BJ (cell line): ENCODE measurements around the gene TMEM51. TPM values are rescaled to one million over a fixed set of nuclear protein-coding genes. Genes with fewer than 3 reads are reported as not detected.
A peak's percentile ranks its signal among the peaks of the same experiment; 100 is the strongest.

Experiments
- CTCF ChIA-PET: fragments of 350-600 bp; formaldehyde crosslinking; extraction: SDS; loops from one replicate; lab custom pipeline; 2021; ENCODE audit warnings: antibody characterized with exemption, inconsistent platforms; lab: Yijun Ruan, JAX
- POLR2A ChIA-PET: fragments of 300-600 bp; sonication (Branson Sonifier 250); formaldehyde crosslinking; extraction: SDS; loops from one replicate; lab custom pipeline; 2021; ENCODE audit warnings: antibody characterized with exemption; lab: Charles Lee
- DNase-seq: peaks from one replicate; pipeline ENCODE4 v3.0.0-alpha.2; 2011; ENCODE audit warnings: low read depth
- H3K27me3 ChIP-seq: 2 replicates; pipeline ENCODE4 v1.6.0; 2011; ENCODE audit warnings: low read length; ENCODE audit not compliant: control insufficient read depth, insufficient read depth
- H3K36me3 ChIP-seq: 2 replicates; pipeline ENCODE4 v1.5.1; 2011; ENCODE audit warnings: low read length; ENCODE audit not compliant: control insufficient read depth, insufficient read depth
- H3K4me3 ChIP-seq: 2 replicates; pipeline ENCODE4 v1.5.1; 2011; ENCODE audit warnings: low read depth, mild to moderate bottlenecking, control low read depth, low read length
- CTCF ChIP-seq: IDR thresholded peaks from 2 replicates; pipeline ENCODE4 v1.5.1; 2011; ENCODE audit warnings: low read depth, mild to moderate bottlenecking, control low read depth, inconsistent platforms, low read length, moderate library complexity; ENCODE audit not compliant: insufficient read depth
- polyA plus RNA-seq: library from polyadenylated mRNA; depleted of rRNA; stranded (reverse); fragments of >200 nt; gene quantifications from 2 replicates; pipeline ENCODE4 v1.2.3, GENCODE V29; 2011

Gene TMEM51
- polyA plus RNA-seq, 1 experiment = 2.0 TPM

- Histone ChIP-seq H3K27me3 (peaks cover 11% of the 10 kb centered on the region), H3K4me3 (no peak overlapping the region), H3K36me3 (no peaks in the 10 kb centered on the region)
- ChIA-PET POLR2A (no interaction called here), CTCF (interaction anchor here (0.7 to 9.9 kb wide), 27 partner anchors 8 to 280 kb away, joined by 3 to 127 read pairs (median 4); partner anchors contain the start of gene FHAD1)
- no peak for TF ChIP-seq CTCF
- DNase-seq = no peak
Measured at GRCh38 chr1:15151871-15152270, 1.7 kb upstream of the TMEM51 start.

GRCh38 chr1:15152318-15153183 lies 996 bp upstream of the TMEM51 start:
- peak; percentile 81 for TF ChIP-seq CTCF
- CTCF ChIA-PET = interaction anchor here (0.5 to 9.9 kb wide), 32 partner anchors 8 to 279 kb away, joined by 3 to 127 read pairs (median 4); partner anchors contain the start of gene FHAD1
- no peak for DNase-seq

GRCh38 chr1:15153842-15154479 lies 414 bp downstream of the TMEM51 start:
- TF ChIP-seq CTCF = peak; percentile 65
- ChIA-PET POLR2A (no interaction called here), CTCF (interaction anchor here (0.7 to 9.9 kb wide), 10 partner anchors 11 to 278 kb away, joined by 3 to 127 read pairs (median 6); no protein-coding TSS in a partner anchor)
- no peak for DNase-seq
- Histone ChIP-seq H3K4me3 (peak overlapping the region; percentile 41), H3K36me3 (no peaks in the 10 kb centered on the region), H3K27me3 (peaks cover 11% of the 10 kb centered on the region)

More at GRCh38 chr1:15152318-15153183, 996 bp upstream of the TMEM51 start:
- peaks cover 11% of the 10 kb centered on the region for H3K27me3 ChIP-seq
- POLR2A ChIA-PET = no interaction called here
- H3K36me3 ChIP-seq = no peaks in the 10 kb centered on the region
- H3K4me3 ChIP-seq = peak overlapping the region; percentile 41

- TF ChIP-seq CTCF = no peak
- Histone ChIP-seq H3K4me3 (peak overlapping the region; percentile 41), H3K36me3 (no peaks in the 10 kb centered on the region), H3K27me3 (peaks cover 11% of the 10 kb centered on the region)
- ChIA-PET POLR2A (no interaction called here), CTCF (interaction anchor here (0.6 to 9.9 kb wide), 6 partner anchors 14 to 145 kb away, joined by 3 to 127 read pairs (median 4); no protein-coding TSS in a partner anchor)
- DNase-seq = no peak
Measured at GRCh38 chr1:15154480-15155036, 1.0 kb downstream of the TMEM51 start.
